MM.1S (cell line): Measurements from ENCODE around the gene TCERG1L.

ENCODE experiments used
- DNase-seq: peaks from one replicate; pipeline ENCODE4 v3.0.0-alpha.2; 2015
- H2AFZ ChIP-seq: fragments of 300-600 bp; sonication (generic); 2 replicates; pipeline ENCODE4 v1.6.0; 2016; ENCODE audit warnings: antibody characterized with exemption, low read length
- H3F3A ChIP-seq: fragments of 300-600 bp; sonication (generic); 2 replicates; pipeline ENCODE4 v1.6.1; 2016; ENCODE audit warnings: mild to moderate bottlenecking, antibody characterized with exemption, low read length, moderate library complexity, mixed read lengths; ENCODE audit not compliant: insufficient read depth
- H3K27ac ChIP-seq: fragments of 300-600 bp; sonication (generic); 2 replicates; pipeline ENCODE4 v1.5.1; 2016; ENCODE audit warnings: mild to moderate bottlenecking, low read length
- H3K27me3 ChIP-seq: fragments of 300-600 bp; sonication (generic); replicated peaks from 2 replicates; pipeline ENCODE4 v1.6.0; 2016; ENCODE audit warnings: low read length; ENCODE audit not compliant: insufficient read depth
- H3K36me3 ChIP-seq: fragments of 300-600 bp; sonication (generic); replicated peaks from 2 replicates; pipeline ENCODE4 v1.6.1; 2016; ENCODE audit warnings: mild to moderate bottlenecking, low read length, mixed read lengths; ENCODE audit not compliant: insufficient read depth
- H3K4me1 ChIP-seq: fragments of 300-600 bp; sonication (generic); 2 replicates; pipeline ENCODE4 v1.6.1; 2016; ENCODE audit warnings: low read length, mixed read lengths
- H3K4me2 ChIP-seq: fragments of 300-600 bp; sonication (generic); 2 replicates; pipeline ENCODE4 v1.6.0; 2016; ENCODE audit warnings: low read depth, low read length
- H3K4me3 ChIP-seq: fragments of 300-600 bp; sonication (generic); 2 replicates; pipeline ENCODE4 v1.5.1; 2016; ENCODE audit warnings: low read length, mixed read lengths
- H3K79me2 ChIP-seq: fragments of 300-600 bp; sonication (generic); 2 replicates; pipeline ENCODE4 v1.6.1; 2016; ENCODE audit warnings: mixed run types, low read length, mixed read lengths
- H3K9ac ChIP-seq: fragments of 300-600 bp; sonication (generic); 2 replicates; pipeline ENCODE4 v1.6.1; 2016; ENCODE audit warnings: low read length, mixed read lengths
- H3K9me2 ChIP-seq: fragments of 300-600 bp; sonication (generic); replicated peaks from 2 replicates; pipeline ENCODE4 v1.6.1; 2016; ENCODE audit warnings: mild to moderate bottlenecking, low read length, mixed read lengths; ENCODE audit not compliant: insufficient read depth
- H3K9me3 ChIP-seq: fragments of 300-600 bp; sonication (generic); replicated peaks from 2 replicates; pipeline ENCODE4 v1.6.1; 2016; ENCODE audit warnings: mild to moderate bottlenecking, low read length, mixed read lengths; ENCODE audit not compliant: insufficient read depth
- H4K20me1 ChIP-seq: fragments of 300-600 bp; sonication (generic); 2 replicates; pipeline ENCODE4 v1.6.1; 2016; ENCODE audit warnings: mild to moderate bottlenecking, low read length, moderate library complexity, mixed read lengths; ENCODE audit not compliant: insufficient read depth
- CTCF ChIP-seq: fragments of 300-600 bp; sonication (generic); IDR thresholded peaks from 2 replicates; pipeline ENCODE4 v1.5.1; 2016; ENCODE audit warnings: antibody characterized with exemption, low read length, mixed read lengths
- EZH2 ChIP-seq: fragments of 300-600 bp; sonication (generic); optimal IDR thresholded peaks from 2 replicates; pipeline ENCODE3; 2017; ENCODE audit warnings: low read depth, mild to moderate bottlenecking, antibody characterized with exemption, low read length, mixed read lengths
- EZH2phosphoT487 ChIP-seq: fragments of 300-600 bp; sonication (generic); IDR thresholded peaks from 2 replicates; pipeline ENCODE4 v1.6.1; 2018; ENCODE audit warnings: antibody characterized with exemption, low read length

TCERG1L gene

GRCh38 chr10:131247873-131248272, 63.6 kb downstream of the TCERG1L start:
- DNase-seq, result no peak
- H3K4me2 ChIP-seq, result no peak overlapping the region
- no peak overlapping the region for H3K4me3 ChIP-seq
- no peaks in the 10 kb centered on the region for H3K27me3 ChIP-seq
- no peaks in the 10 kb centered on the region for H4K20me1 ChIP-seq
- H3K9me3 ChIP-seq, result no peaks in the 10 kb centered on the region
- H3F3A ChIP-seq, result no peaks in the 10 kb centered on the region
- H3K9ac ChIP-seq, result no peak overlapping the region
- H3K36me3 ChIP-seq, result no peaks in the 10 kb centered on the region
- H3K9me2 ChIP-seq, result no peaks in the 10 kb centered on the region
- TF ChIP-seq CTCF (no peak), EZH2 (no peak)
- no peak overlapping the region for H3K27ac ChIP-seq
- no peak overlapping the region for H2AFZ ChIP-seq
- no peaks in the 10 kb centered on the region for H3K79me2 ChIP-seq
- no peaks in the 10 kb centered on the region for H3K4me1 ChIP-seq

- Histone ChIP-seq H4K20me1 (no peaks in the 10 kb centered on the region), H3K27ac (no peak overlapping the region), H3K4me1 (no peaks in the 10 kb centered on the region), H3K4me3 (no peak overlapping the region), H3K36me3 (no peaks in the 10 kb centered on the region), H3K4me2 (no peak overlapping the region), H3K9me2 (no peaks in the 10 kb centered on the region), H3K27me3 (no peaks in the 10 kb centered on the region), H3F3A (no peaks in the 10 kb centered on the region), H3K79me2 (no peaks in the 10 kb centered on the region), H3K9me3 (no peaks in the 10 kb centered on the region), H3K9ac (no peak overlapping the region), H2AFZ (no peak overlapping the region)
- no peak for DNase-seq
- no peak for TF ChIP-seq EZH2
- TF ChIP-seq CTCF, result no peak
- TF ChIP-seq EZH2phosphoT487, result no peak
These were observed 64.7 kb downstream of the TCERG1L start for GRCh38 chr10:131246775-131247174.

- Histone ChIP-seq H3K9me2 (no peaks in the 10 kb centered on the region), H3K79me2 (no peaks in the 10 kb centered on the region), H3F3A (no peaks in the 10 kb centered on the region), H3K36me3 (no peaks in the 10 kb centered on the region), H3K27me3 (no peaks in the 10 kb centered on the region), H3K9ac (no peak overlapping the region), H4K20me1 (no peaks in the 10 kb centered on the region), H3K4me3 (no peak overlapping the region), H3K4me2 (no peak overlapping the region), H2AFZ (no peak overlapping the region), H3K27ac (no peak overlapping the region), H3K4me1 (no peaks in the 10 kb centered on the region), H3K9me3 (no peaks in the 10 kb centered on the region)
- DNase-seq, result no peak
- no peak for TF ChIP-seq EZH2
- TF ChIP-seq EZH2phosphoT487, result no peak
- no peak for TF ChIP-seq CTCF
These were observed 65.4 kb downstream of the TCERG1L start for GRCh38 chr10:131246089-131246488.
